ENCODE data around the gene EIF4E2.

DNA sequence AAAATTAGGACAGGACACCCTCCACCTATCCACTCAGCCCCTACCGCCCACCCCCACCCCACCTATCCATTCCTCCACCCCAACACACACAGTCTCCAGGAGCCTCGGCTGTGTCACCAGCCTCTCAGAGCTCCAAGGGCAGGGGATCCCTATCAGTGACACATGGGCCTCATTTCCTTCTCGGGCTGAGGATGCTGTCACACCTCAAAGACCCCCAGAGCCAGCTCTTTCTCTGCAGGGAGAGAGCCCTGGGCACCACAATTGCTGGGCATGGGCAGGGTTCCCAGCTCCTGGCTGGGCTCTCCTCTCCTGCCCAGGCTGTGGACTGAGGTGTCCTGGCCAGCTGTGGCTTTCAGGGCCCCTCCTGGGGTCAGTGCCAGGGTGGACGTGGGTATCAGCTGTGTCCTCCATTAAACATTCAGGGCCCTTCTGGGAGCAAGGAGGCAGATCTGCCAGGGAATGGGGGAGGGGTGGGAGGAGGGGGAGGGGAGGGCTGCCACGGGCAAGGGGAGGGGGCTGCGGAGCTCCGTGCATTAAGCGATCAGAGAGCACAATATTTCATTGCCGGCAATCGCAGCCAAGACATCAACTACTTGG lies 48.6 kb upstream of the EIF4E2 start:
- TF ChIP-seq, protein P1, sequence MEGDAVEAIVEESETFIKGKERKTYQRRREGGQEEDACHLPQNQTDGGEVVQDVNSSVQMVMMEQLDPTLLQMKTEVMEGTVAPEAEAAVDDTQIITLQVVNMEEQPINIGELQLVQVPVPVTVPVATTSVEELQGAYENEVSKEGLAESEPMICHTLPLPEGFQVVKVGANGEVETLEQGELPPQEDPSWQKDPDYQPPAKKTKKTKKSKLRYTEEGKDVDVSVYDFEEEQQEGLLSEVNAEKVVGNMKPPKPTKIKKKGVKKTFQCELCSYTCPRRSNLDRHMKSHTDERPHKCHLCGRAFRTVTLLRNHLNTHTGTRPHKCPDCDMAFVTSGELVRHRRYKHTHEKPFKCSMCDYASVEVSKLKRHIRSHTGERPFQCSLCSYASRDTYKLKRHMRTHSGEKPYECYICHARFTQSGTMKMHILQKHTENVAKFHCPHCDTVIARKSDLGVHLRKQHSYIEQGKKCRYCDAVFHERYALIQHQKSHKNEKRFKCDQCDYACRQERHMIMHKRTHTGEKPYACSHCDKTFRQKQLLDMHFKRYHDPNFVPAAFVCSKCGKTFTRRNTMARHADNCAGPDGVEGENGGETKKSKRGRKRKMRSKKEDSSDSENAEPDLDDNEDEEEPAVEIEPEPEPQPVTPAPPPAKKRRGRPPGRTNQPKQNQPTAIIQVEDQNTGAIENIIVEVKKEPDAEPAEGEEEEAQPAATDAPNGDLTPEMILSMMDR (IDR thresholded peaks at IDR 0.05): no peak
- TF ChIP-seq EZH2 (IDR thresholded peaks at IDR 0.05): no peak
